ENCODE data around the gene RAD50. TPM values are rescaled to one million over a fixed set of nuclear protein-coding genes. Genes with fewer than 3 reads are reported as not detected.

RAD50 gene
- total RNA-seq, 8 experiments from 2014 or later: 9.9 to 66.4 (median 16.1) TPM

Other genes with a start within 250 kb of the RAD50 start
- gene SLC22A5, start 187.3 kb upstream of the RAD50 start, total RNA-seq: 1 to 10 TPM; 1.1 to 7.0 (median 3.1) TPM
- gene IRF1, start 66.2 kb upstream of the RAD50 start, total RNA-seq: 10 to 100 TPM in 4 of 8 experiments, 1 to 10 TPM in 4; 1.4 to 29.2 (median 9.0) TPM
- gene IL5, start 13.5 kb upstream of the RAD50 start, total RNA-seq: 1 to 10 TPM in 1 of 8 experiments, under 1 TPM in 1, not detected in 6; 0.33 to 2.7 TPM
- 1 to 10 TPM in 1 of 8 experiments, under 1 TPM in 3, not detected in 4; 0.14 to 1.1 (median 0.37) TPM for gene IL13, start 101.2 kb downstream of the RAD50 start, total RNA-seq
- not detected for gene IL4, start 117.0 kb downstream of the RAD50 start, total RNA-seq
- gene KIF3A, start 180.6 kb downstream of the RAD50 start, total RNA-seq: 10 to 100 TPM; 11.1 to 65.8 (median 41.6) TPM
- 1 to 10 TPM in 6 of 8 experiments, under 1 TPM in 2; 0.27 to 7.0 (median 3.8) TPM for gene CCNI2, start 190.4 kb downstream of the RAD50 start, total RNA-seq
- gene SEPTIN8, start 220.3 kb downstream of the RAD50 start, total RNA-seq: 10 to 100 TPM; 22.9 to 59.2 (median 33.4) TPM

All from motor neuron (in vitro differentiated cells).